Fibroblast of skin of left biceps (primary cell): Measurements from ENCODE around the gene SOX13.
"Not testable (repeated sequence)": the region's sequence is repeated elsewhere in the genome, so short reads cannot be mapped to it uniquely, and the experiment has no call there.

Experiments used
- DNase-seq, 2 experiments: peaks; one replicate each; pipeline ENCODE4 v3.0.0-alpha.2; 2013; ENCODE audit warnings: low read depth in 2 of 2

SOX13 gene

GRCh38 chr1:204072931-204073836, at the start of gene SOX13:
TSS of gene SOX13 (plus strand) at chr1:204073115. CDS start at chr1:204112916, 39,801 bp downstream.
- peak; percentile 47 for DNase-seq

DNA sequence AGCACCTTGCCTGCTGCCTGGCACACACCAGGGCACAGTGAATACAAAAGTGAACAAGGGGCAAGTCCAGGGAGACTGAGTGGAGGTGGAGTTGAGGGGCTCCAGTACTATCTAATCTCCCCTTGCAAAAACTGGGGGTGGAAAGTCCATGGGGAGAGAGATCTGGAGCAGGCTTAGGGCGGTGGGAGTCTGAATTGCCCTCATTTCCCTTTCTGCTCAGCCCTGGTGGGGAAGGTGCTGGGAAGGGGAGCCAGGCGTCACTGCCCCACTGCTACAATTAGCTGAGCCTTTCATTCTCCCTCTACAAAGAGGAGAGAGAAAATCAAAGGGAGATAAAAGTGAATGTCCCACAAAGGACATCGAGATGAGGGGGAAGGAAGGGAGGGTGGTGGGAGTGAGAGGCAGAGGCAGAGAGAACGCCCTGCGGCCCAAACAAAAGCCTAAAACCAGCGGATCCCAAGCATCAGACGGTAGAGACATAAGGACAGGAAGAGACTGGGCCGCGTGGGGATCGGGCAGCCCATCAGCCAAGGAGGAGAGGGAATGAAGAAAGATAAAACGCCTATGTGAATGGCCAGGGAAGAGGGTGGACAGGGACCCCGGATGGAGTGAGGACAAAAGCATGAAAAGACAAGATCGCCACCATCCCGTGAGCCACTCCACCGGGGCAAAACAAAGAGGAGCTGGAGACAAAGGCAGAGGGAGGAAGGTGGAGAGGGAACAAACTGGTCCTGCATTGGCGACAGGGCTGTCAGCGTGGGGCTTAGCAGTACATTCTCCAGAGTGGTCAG, 46.8 kb upstream of the SOX13 start:
- no peak for DNase-seq

DNA sequence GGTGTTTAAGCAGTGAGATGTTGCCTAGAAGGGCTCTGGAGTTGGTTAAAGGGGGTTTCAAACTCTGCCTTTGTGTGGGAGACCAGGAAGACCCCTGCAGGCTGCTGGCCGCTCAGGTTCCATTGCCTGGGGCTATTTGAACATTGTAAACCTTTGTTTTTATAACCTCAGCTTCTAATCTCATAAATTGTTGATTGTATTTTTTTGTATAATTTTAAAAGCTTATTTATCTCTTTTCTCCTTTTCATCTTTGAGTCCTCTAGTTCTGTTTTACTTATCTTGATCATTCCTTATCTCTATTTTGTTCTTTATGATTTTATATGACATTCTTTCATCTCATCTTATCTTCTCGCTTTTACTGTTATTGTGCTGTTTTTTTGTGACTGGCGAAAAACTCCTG, 45.5 kb upstream of the SOX13 start:
- no peak for DNase-seq

DNA sequence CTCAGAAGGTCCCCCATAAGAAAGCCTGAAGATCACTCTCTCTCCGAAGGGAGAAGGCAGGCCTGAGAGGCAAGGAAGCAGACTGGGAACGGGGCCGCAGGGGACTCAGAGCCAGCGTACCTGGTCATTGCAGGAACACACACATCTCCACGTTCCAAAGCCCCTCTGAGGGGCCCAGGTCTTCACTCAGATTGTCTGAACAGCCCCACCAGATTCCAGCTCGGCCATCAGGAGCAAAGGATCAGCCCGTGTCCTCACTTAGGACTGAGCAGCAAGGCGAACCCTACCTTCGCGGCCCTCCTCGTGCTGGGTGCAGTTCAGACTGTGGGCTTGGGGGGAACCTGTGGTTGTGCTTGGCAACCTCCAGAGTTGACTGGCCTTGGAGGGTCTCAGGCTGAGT, 43.9 kb upstream of the SOX13 start:
- DNase-seq, result no peak

DNA sequence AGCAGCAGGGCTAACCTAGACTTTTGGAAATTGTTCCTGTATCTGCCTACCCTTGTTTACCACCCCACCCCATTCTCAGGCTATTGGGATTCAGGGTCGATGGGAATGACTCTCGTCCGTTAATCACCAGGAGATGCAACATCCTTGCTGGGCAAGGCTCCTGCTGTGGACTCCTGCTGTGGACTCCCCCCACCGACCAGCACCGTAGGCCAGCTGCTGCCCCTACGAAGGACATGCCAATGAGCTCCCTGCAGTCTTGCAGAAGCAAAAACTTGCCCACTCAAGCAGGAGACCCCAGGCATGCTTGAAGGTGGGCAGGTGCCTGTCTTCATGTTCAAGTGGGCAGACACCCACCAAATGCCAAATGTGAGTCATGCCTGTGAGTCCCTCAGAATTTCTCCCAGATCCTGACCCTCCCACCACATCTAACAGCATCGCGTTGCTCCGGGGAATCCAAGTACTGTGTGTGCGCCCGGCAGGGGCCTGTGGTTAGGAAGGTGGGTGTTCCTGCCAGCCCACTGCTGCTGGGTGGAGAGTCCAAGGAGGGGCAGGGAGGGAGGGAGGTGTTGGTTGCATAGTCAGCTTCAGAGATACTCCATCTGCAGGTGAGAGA, 41.7 kb upstream of the SOX13 start:
- DNase-seq, result no peak

- no peak for DNase-seq
These were observed 40.2 kb upstream of the SOX13 start for GRCh38 chr1:204032642-204033235.

GRCh38 chr1:204033306-204033705, 39.6 kb upstream of the SOX13 start:
- no peak for DNase-seq

DNA sequence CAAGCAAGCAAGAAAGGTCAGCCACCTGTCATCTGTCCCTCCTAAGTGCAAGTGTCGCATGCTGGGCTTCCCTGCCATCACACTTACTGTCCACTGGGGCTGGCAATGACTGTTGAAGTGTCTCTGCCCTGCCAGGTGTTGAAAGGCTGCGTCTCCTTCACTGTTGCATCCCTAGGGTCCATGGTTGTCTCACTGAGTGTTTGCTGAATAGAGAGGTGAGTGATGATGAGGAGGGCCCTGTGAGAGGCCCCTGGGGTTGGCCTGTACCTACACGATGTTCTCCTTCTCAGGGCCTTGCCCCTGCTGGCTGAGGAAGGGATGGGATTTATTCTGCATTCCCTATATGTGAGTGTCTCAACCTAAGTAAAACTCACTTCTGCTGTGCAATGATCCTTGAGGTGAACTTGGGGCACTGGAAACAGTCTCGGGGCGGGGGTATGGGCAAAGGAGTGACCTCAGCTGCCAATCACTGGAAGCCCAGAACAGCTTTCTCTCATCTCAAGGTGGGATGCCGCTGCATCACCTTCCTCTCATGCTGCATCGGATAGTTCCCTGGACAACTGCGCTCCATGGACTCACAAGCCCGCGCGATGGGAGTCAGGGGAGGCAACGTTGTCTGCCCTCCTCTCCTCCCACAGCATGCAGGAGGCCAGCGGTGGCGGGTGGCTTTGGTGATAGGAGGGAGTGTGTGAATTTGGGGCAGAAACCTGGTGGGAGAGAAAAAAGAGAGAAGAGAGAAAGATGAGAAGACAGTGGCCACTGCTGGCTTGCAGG, 35.8 kb upstream of the SOX13 start:
- DNase-seq, result no peak

DNA sequence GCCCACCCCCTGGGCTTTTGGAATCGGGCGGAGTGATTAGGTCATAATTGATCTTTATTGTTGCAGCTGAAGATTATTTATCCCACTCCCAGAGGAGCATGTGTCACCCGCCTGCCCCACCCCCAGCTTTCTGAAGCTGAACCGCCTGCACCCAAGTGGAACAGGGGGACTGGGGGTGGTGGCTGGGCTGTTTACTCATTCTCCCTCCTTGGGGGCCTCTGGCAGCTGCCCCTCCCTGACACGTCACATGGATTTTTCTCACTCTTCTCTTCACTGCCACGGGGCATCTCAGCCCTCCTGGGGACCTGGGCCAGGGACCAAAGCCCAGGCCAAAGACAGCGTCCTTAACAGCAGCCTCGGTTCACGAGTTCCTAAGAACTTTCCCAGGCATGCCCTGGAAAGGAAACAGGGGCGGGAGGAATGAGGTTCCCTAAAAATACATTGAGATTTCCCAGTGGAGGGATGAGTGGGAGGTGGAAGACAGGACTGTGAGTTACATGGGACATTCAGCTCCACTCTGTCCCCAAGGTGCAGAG, 31.6 kb upstream of the SOX13 start:
- no peak for DNase-seq

DNA sequence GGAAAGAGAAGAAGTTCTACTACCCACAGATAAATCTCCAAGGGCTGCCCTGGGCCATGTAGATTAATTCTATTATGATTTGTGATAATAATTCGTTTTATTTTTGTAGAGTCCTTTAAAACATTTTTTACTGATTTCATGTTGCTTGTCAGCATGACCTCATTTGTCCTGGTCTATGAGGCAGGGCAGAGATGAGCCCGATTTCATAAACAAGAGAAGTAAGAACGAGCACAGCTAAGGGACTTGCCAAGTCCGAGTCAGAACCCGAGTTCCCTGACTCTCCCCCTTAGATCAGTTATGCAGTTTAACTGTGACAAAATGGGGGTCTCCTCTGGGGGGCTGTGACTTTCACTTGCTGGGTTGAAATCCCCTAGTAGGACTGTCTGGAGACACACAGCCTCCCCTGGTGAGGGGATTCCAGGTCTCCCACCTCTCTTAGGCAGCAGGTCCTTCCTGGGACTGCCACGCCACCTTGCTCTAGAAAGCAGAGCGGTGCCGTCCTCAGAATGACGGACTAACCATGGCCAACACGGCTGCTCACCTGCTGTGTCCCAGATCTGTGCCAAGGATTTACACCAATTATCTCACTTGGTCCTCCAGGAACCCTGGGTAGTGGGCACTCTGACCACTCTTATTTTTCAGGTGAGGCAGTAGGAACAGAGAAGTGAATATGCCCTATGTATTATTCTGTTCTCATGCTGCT, 31.0 kb upstream of the SOX13 start:
- DNase-seq, result no peak

GRCh38 chr1:204042516-204042915, 30.4 kb upstream of the SOX13 start:
- no peak for DNase-seq

GRCh38 chr1:204043680-204044079, 29.2 kb upstream of the SOX13 start:
- DNase-seq, result no peak

DNA sequence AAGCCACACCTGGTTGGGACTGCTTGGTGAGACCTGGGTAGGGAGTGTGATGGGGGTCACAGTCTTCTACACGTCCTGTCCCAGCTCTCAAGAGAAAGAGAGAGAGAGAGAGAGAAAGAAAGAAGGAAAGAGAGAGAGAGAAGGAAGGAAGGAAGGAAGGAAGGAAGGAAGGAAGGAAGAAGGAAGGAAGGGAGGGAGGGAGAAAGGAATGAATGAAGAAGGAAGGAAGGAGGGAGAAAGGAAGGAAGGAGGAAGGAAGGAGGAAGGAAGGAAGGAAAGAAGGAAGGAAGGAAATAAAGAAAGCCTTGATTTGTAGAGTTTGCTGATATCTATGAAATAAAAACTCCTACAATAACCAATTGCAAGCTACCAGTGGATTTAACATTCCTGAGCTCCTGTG, 28.5 kb upstream of the SOX13 start:
- no peak for DNase-seq

DNA sequence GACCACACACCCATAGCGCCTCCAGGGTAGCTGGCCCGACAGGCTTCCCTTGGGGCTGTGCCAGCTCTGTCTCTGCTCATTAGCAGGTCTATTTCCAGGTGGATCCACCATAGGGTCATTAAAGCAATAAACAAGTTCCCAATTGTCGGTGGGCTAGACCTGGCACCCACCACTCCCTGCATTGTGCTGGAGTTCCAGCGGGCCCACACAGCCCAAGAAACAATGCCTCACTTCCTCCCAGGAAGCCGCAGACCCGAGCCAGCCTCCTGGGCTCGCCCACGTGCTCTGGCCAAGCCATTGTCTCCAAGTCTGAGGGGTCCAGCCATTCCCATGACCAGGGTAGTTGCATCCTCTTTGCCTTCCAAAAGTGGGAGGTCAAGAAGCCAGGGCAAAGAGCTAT, 27.5 kb upstream of the SOX13 start:
- no peak for DNase-seq

DNA sequence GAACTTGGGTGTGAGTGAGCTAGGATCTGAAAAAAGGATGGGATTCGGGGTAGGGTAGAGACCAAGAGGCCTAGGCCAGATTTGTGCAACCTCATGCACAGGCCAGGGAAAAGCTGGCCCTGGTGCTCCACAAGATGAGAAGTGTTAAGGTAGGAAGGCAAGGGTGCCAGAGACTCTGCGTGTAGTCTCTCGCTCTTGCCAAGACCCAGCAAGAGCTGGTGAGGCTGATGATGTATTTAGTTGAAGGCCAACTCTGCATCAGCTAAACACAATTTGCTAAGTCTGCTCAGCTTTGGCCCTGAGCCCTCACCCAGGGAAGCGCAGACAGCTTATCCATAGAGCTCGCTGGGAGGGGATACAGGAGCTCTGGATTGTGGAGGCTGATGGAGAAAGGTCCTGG, 26.6 kb upstream of the SOX13 start:
- no peak for DNase-seq

DNA sequence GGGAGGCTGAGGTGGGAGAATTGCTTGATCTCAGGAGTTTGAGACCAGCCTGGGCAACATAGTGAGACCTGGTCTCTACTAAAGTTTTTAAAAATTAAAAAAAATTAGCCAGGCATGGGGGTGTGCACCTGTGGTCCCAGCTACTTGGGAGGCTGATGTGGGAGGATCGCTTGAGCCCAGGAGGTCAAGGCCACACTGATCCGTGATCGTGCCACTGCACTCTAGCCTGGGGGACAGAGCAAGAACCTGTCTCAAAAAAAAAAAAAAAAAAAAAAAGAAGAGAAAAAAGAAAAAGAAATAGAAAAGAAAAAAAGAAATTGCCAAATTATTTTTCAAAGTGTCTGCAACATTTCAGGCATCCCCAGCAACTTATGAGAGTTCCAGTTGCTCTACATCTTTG, 24.1 kb upstream of the SOX13 start:
- DNase-seq, result not testable (repeated sequence)

- no peak for DNase-seq
These were observed 21.7 kb upstream of the SOX13 start for GRCh38 chr1:204051258-204051657.

- DNase-seq, result no peak
These were observed 21.2 kb upstream of the SOX13 start for GRCh38 chr1:204051718-204052117.

- DNase-seq, result no peak
These were observed 19.0 kb upstream of the SOX13 start for GRCh38 chr1:204053893-204054292.

DNA sequence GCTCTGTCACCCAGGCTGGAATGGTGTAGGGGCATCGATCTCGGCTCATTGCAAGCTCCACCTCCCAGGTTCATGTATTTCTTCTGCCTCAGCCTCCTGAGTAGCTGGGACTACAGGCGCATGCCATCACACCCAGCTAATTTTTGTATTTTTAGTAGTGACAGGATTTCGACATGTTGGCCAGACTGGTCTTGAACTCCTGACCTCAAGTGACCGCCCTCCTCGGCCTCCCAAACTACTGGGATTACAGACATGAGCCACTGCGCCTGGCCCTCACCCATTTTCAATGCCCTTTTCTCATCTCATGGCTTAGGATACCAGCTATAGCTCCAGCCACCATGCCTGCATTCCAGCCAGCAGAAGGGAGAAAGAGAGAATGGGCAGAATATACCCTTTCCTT, 12.9 kb upstream of the SOX13 start:
- no peak for DNase-seq
